Mesothelial cell of epicardium (in vitro differentiated cells): Measurements from ENCODE around the gene GRIN2A. TPM values are rescaled to one million over a fixed set of nuclear protein-coding genes. Genes with fewer than 3 reads are reported as not detected.

Experiments
- DNase-seq, 2 experiments: peaks; one replicate each; pipeline ENCODE4 v3.0.0; 2021; ENCODE audit warnings: low spot score in 2 of 2; ENCODE audit not compliant: unreplicated experiment in 2 of 2
- H3K27ac Mint-ChIP-seq: 2 replicates; pipeline ENCODE4 v1.8.0; 2021; ENCODE audit warnings: mixed read lengths
- H3K27me3 Mint-ChIP-seq: 2 replicates; pipeline ENCODE4 v1.8.0; 2021; ENCODE audit warnings: low read depth, mixed read lengths
- H3K36me3 Mint-ChIP-seq: 2 replicates; pipeline ENCODE4 v1.8.0; 2021; ENCODE audit warnings: mixed read lengths
- H3K4me1 Mint-ChIP-seq: 2 replicates; pipeline ENCODE4 v1.8.0; 2021; ENCODE audit warnings: mixed read lengths
- H3K4me3 Mint-ChIP-seq: 2 replicates; pipeline ENCODE4 v1.8.0; 2021; ENCODE audit warnings: mild to moderate bottlenecking, moderate library complexity, mixed read lengths
- H3K9me3 Mint-ChIP-seq: 2 replicates; pipeline ENCODE4 v1.8.0; 2021; ENCODE audit warnings: mixed read lengths
- total RNA-seq: library from RNA; stranded (reverse); gene quantifications from 3 replicates; pipeline ENCODE4 v1.2.1, GENCODE V29; 2021
- TF ChIP-seq, protein P1 (sequence below): fragments of 200-600 bp; sonication (generic); IDR thresholded peaks from one replicate; pipeline ENCODE4 v1.5.0; 2021; ENCODE audit warnings: antibody characterized with exemption; ENCODE audit not compliant: unreplicated experiment

Gene GRIN2A
- total RNA-seq, 1 donor from 2014 or later = 4.9 TPM

DNA sequence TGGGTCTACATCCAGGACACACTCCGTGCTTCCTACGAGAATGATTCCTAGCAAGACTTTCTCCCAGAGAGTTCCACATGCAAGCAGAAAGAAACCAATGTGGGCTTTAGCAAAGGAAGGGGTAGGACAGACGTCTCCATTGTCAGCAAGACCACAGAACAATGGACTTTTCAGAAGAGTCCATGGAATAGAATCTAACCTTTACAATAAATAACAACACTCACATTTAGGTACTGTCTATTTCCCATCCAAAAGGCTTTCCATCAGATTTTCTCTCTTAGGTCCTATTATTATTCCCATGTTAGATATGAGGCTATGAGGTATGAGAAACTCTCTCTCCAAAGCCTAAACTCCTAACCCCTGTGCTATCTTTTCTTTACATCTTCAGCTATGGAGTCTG is 360.9 kb downstream of the GRIN2A start:
- Mint-ChIP-seq H3K27ac (no peak overlapping the region), H3K4me3 (no peak overlapping the region), H3K4me1 (peaks cover 12% of the 10 kb centered on the region), H3K27me3 (peaks cover 41% of the 10 kb centered on the region), H3K36me3 (no peaks in the 10 kb centered on the region), H3K9me3 (no peaks in the 10 kb centered on the region)
- TF ChIP-seq, protein P1, sequence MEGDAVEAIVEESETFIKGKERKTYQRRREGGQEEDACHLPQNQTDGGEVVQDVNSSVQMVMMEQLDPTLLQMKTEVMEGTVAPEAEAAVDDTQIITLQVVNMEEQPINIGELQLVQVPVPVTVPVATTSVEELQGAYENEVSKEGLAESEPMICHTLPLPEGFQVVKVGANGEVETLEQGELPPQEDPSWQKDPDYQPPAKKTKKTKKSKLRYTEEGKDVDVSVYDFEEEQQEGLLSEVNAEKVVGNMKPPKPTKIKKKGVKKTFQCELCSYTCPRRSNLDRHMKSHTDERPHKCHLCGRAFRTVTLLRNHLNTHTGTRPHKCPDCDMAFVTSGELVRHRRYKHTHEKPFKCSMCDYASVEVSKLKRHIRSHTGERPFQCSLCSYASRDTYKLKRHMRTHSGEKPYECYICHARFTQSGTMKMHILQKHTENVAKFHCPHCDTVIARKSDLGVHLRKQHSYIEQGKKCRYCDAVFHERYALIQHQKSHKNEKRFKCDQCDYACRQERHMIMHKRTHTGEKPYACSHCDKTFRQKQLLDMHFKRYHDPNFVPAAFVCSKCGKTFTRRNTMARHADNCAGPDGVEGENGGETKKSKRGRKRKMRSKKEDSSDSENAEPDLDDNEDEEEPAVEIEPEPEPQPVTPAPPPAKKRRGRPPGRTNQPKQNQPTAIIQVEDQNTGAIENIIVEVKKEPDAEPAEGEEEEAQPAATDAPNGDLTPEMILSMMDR = no peak
- DNase-seq = no peak

DNA sequence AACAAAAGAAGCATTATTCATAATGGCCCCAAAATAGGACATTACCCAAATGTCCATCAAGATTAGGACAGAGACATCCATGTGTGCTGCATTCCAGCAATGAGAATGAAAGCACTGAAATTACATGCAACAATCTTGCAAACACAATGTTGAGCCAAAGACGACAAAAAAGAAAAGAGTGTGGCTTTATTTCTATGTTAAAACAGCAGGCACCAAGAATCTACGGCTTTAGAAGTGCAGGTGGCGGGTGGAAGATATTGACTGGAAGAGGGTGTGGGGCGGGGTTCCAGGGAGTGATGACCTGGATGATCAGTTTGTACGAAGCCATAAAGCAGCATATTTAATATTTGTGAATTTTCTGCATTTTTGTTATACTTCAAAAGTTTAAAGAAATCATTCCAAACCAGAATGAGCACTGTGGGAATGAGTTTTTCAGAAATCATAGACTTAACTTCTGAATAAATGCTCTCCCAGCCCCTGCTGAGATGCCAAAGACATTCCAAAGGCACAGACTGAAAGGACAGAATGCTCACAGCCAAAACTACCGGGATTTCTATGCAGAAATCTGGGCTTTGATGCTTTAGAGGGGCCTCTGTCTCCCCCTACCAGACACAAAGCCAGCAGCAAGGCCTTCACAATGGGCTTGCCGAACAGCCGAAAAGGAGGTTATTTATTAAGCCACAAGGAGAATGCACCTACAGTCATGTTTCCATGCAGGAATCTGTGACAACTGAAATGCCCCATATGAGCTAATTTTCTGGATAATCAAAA is 361.6 kb downstream of the GRIN2A start:
- Mint-ChIP-seq H3K4me1 (peaks cover 12% of the 10 kb centered on the region), H3K36me3 (no peaks in the 10 kb centered on the region), H3K27ac (no peak overlapping the region), H3K9me3 (no peaks in the 10 kb centered on the region), H3K27me3 (peaks cover 48% of the 10 kb centered on the region), H3K4me3 (no peak overlapping the region)
- DNase-seq = no peak
- TF ChIP-seq, protein P1 = no peak

DNA sequence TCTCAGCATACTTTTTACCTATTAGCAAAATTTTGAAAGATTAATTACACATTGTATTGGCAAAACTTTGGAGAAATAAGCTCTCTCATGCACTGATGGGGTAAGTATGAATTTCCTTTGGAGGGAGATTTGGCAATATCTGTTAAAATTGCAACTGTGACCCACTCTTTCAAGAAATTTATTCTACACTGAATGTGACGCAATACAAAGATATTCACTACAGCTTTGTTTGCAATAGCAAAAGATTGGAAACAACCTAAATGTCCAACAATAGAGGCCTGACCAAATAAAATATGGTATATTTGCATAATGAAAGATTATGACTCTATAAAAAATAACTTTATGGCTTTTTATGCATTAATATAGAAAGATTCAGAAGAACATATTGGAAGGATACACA is 363.5 kb downstream of the GRIN2A start:
- H3K36me3 Mint-ChIP-seq = no peaks in the 10 kb centered on the region
- TF ChIP-seq, protein P1 = no peak

DNA sequence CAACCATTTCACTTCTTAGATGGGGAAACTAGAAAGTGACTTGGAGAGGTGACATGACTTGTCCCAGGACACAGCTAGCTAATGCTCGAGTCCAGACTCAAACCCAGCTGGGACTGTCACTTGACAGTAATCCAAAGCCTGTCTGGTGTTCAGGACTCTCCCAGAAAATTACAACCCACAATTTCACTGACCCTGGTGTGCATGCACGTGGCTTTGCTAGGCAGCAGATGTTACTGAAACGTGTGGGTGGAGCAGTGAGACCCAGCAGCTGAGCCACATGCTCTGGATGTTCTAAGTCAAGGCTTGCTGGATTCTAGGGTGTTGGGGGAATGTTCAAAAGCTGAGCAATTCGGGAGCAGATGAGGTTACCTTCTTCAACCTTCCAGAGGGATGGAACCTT is 364.6 kb downstream of the GRIN2A start:
- TF ChIP-seq, protein P1 = no peak
- Mint-ChIP-seq H3K4me1 (peaks cover 14% of the 10 kb centered on the region), H3K27ac (no peak overlapping the region), H3K4me3 (no peak overlapping the region), H3K27me3 (peaks cover 37% of the 10 kb centered on the region), H3K36me3 (no peaks in the 10 kb centered on the region), H3K9me3 (no peaks in the 10 kb centered on the region)
- no peak for DNase-seq

More for the DNA sequence above, 363.5 kb downstream of the GRIN2A start:
- no peak for DNase-seq
- no peak overlapping the region for H3K4me3 Mint-ChIP-seq
- no peaks in the 10 kb centered on the region for H3K9me3 Mint-ChIP-seq
- H3K4me1 Mint-ChIP-seq = peaks cover 12% of the 10 kb centered on the region
- no peak overlapping the region for H3K27ac Mint-ChIP-seq
- H3K27me3 Mint-ChIP-seq = peaks cover 42% of the 10 kb centered on the region

DNA sequence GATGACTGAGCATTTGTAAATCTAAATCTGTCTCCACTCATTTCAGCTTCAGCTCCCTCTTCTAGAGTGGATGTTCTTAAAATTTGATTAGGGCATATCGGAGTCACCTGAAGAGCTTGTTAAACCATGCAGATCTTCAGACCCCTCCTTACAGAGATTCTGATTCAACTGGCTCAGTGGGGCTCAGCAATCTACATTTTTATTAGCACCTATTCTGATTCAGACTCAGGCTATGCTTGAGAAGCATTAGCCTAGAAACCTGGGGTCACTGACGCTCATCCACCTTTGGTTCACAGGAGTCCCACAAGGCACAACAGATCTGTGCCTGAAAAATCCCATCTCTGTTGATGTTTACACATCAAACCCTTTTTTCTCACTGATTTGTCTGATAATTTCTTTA is 365.6 kb downstream of the GRIN2A start:
- peaks cover 28% of the 10 kb centered on the region for H3K27me3 Mint-ChIP-seq
- no peak for DNase-seq
- H3K4me1 Mint-ChIP-seq = peaks cover 10% of the 10 kb centered on the region
- H3K4me3 Mint-ChIP-seq = no peak overlapping the region
- H3K9me3 Mint-ChIP-seq = no peaks in the 10 kb centered on the region
- H3K36me3 Mint-ChIP-seq = no peaks in the 10 kb centered on the region
- H3K27ac Mint-ChIP-seq = no peak overlapping the region
- TF ChIP-seq, protein P1 = no peak
